Endothelial cell of umbilical vein (primary cell): ENCODE results near the gene JPH2. TPM values are rescaled to one million over a fixed set of nuclear protein-coding genes. Genes with fewer than 3 reads are reported as not detected.

Experiments used
- BruUV-seq: library from RNA; stranded (reverse); fragments of 400-500 nt; replicated peaks from 2 replicates; lab custom pipeline; 2021; lab: Mats Ljungman, UMichigan
- CTCF ChIA-PET: fragments of 300-600, 350-600 bp; sonication (Branson Sonifier 250); formaldehyde crosslinking; loops from one replicate; lab custom pipeline; 2021; ENCODE audit warnings: antibody characterized with exemption, inconsistent platforms; lab: Charles Lee
- POLR2A ChIA-PET: fragments of 300-600, 350-600 bp; sonication (Branson Sonifier 250); formaldehyde crosslinking; loops from one replicate; lab custom pipeline; 2021; ENCODE audit warnings: antibody characterized with exemption, inconsistent platforms; lab: Charles Lee
- DNase-seq: peaks from one replicate; pipeline ENCODE4 v3.0.0-alpha.2; 2011; ENCODE audit warnings: low read depth, low spot score
- FAIRE-seq: peaks from 2 replicates; lab custom pipeline; 2011; peaks lifted over from hg19 to GRCh38; lab: Jason Lieb, UNC
- H2AFZ ChIP-seq: 2 replicates; pipeline ENCODE4 v1.6.0; 2012; ENCODE audit warnings: low read depth, low read length, control low read depth, inconsistent platforms
- H3K27ac ChIP-seq: 2 replicates; pipeline ENCODE4 v1.5.1; 2011; ENCODE audit warnings: low read depth, mild to moderate bottlenecking, control low read depth, low read length, moderate library complexity; ENCODE audit not compliant: insufficient read depth
- H3K27me3 ChIP-seq, 2 experiments: 2 replicates each; pipeline versions ENCODE4 v1.6.0 to v1.6.1; 2011; ENCODE audit warnings: low read length in 2 of 2, mixed read lengths in 1 of 2; ENCODE audit not compliant: control insufficient read depth in 2 of 2, insufficient read depth in 2 of 2
- H3K36me3 ChIP-seq, 2 experiments: 2 replicates in 1 of 2; 3 replicates in 1 of 2; pipeline ENCODE4 v1.5.1; 2011; ENCODE audit warnings: low read length in 2 of 2, mild to moderate bottlenecking in 1 of 2, moderate library complexity in 1 of 2; ENCODE audit not compliant: control insufficient read depth in 2 of 2, insufficient read depth in 2 of 2; ENCODE audit errors: extremely low read depth in 1 of 2
- H3K4me1 ChIP-seq: 3 replicates; pipeline ENCODE4 v1.5.1; 2011; ENCODE audit warnings: mild to moderate bottlenecking, low read length; ENCODE audit not compliant: control insufficient read depth, insufficient read depth; ENCODE audit errors: extremely low read depth
- H3K4me2 ChIP-seq: 2 replicates; pipeline ENCODE4 v1.6.1; 2011; ENCODE audit warnings: low read length, control low read depth, mixed read lengths; ENCODE audit not compliant: insufficient read depth
- H3K4me3 ChIP-seq, 3 experiments: fragments of 200-600 bp in 1 of 3; sonication (generic), shearing (Covaris generic) in 1 of 3; replicated peaks in 1 of 3; 2 replicates each; pipeline ENCODE4 v1.5.1; 2011 to 2016; ENCODE audit warnings: control low read depth in 3 of 3, low read length in 3 of 3, mild to moderate bottlenecking in 2 of 3, inconsistent platforms in 1 of 3, low read depth in 1 of 3, moderate library complexity in 1 of 3; ENCODE audit not compliant: insufficient read depth in 1 of 3
- H3K79me2 ChIP-seq: 2 replicates; pipeline ENCODE4 v1.6.0; 2012; ENCODE audit warnings: low read length, inconsistent platforms; ENCODE audit not compliant: control insufficient read depth, insufficient read depth
- H3K9ac ChIP-seq: replicated peaks from 2 replicates; pipeline ENCODE3; 2011; ENCODE audit warnings: low read length, control low read depth; ENCODE audit not compliant: insufficient read depth; ENCODE audit errors: extremely low read depth
- H3K9me1 ChIP-seq: replicated peaks from 3 replicates; pipeline ENCODE4 v1.6.0; 2011; ENCODE audit warnings: mild to moderate bottlenecking, low read length; ENCODE audit not compliant: control insufficient read depth, insufficient read depth; ENCODE audit errors: extremely low read depth
- H3K9me3 ChIP-seq: replicated peaks from 2 replicates; pipeline ENCODE4 v1.5.1; 2012; ENCODE audit warnings: low read length, inconsistent platforms; ENCODE audit not compliant: control insufficient read depth, insufficient read depth
- H4K20me1 ChIP-seq: replicated peaks from 2 replicates; pipeline ENCODE3; 2011; ENCODE audit warnings: mild to moderate bottlenecking, low read length; ENCODE audit not compliant: control insufficient read depth, insufficient read depth; ENCODE audit errors: extremely low read depth
- CTCF ChIP-seq, 2 donors: IDR thresholded peaks; 1 replicate in 1 of 2; 2 replicates in 1 of 2; pipeline ENCODE4 v1.5.1; 2011; ENCODE audit warnings: low read length in 2 of 2, mild to moderate bottlenecking in 2 of 2, moderate library complexity in 2 of 2, control low read depth in 1 of 2, inconsistent platforms in 1 of 2, low read depth in 1 of 2; ENCODE audit not compliant: insufficient read depth in 1 of 2; ENCODE audit errors: extremely low read depth in 1 of 2
- EZH2 ChIP-seq: IDR thresholded peaks from 2 replicates; pipeline ENCODE4 v1.6.1; 2012; ENCODE audit warnings: borderline replicate concordance, low read depth, mild to moderate bottlenecking, moderate library complexity, low read length, inconsistent platforms; ENCODE audit not compliant: severe bottlenecking
- FOS ChIP-seq: IDR thresholded peaks from 2 replicates; pipeline ENCODE4 v1.6.1; 2011; ENCODE audit warnings: mild to moderate bottlenecking, low read length, moderate library complexity, borderline replicate concordance; ENCODE audit not compliant: insufficient read depth
- GATA2 ChIP-seq: IDR thresholded peaks from 2 replicates; pipeline ENCODE4 v1.7.0; 2011; ENCODE audit warnings: low read depth, mild to moderate bottlenecking, moderate library complexity, mixed read lengths, low read length; ENCODE audit not compliant: insufficient read length, insufficient read depth
- JUN ChIP-seq: IDR thresholded peaks from 2 replicates; pipeline ENCODE4 v1.6.1; 2011; ENCODE audit warnings: borderline replicate concordance, low read depth; ENCODE audit not compliant: insufficient read length, insufficient read depth
- MAX ChIP-seq: IDR thresholded peaks from 2 replicates; pipeline ENCODE4 v1.6.1; 2011; ENCODE audit not compliant: insufficient read depth, insufficient read length
- MYC ChIP-seq: IDR thresholded peaks from one replicate; pipeline ENCODE4 v1.6.1; 2011; ENCODE audit warnings: mild to moderate bottlenecking, low read depth, low read length
- POLR2A ChIP-seq: IDR thresholded peaks from 2 replicates; pipeline ENCODE4 v1.6.1; 2012; ENCODE audit warnings: low read depth, mild to moderate bottlenecking, control low read depth, low read length
- POLR2AphosphoS5 ChIP-seq: IDR thresholded peaks from 2 replicates; pipeline ENCODE4 v1.6.1; 2012; ENCODE audit warnings: low read depth, mild to moderate bottlenecking, control low read depth, low read length, moderate library complexity; ENCODE audit not compliant: insufficient read depth
- dilution Hi-C: fragments of 300-500 bp; cut with MboI; formaldehyde crosslinking; loops from one replicate; pipeline ENCODE4 v1.15.0; 2019; ENCODE audit warnings: low sequenced_read_pairs; ENCODE audit not compliant: extremely low pct_ligation_motif_present
- intact Hi-C: fragments of 100-400 bp; cut with micrococcal nuclease; formaldehyde crosslinking; loops from one replicate; pipeline ENCODE4 v1.10.0; 2022
- polyA plus RNA-seq, 4 experiments: library from polyadenylated mRNA; depleted of rRNA in 3 of 4; stranded (reverse) in 3 of 4; unstranded in 1 of 4; fragments of >200 nt; gene quantifications; 2 replicates each; pipeline versions ENCODE4 v1.2.1 to v1.2.3, GENCODE V29; 2011 to 2012; ENCODE audit warnings: missing spikeins in 1 of 4
- total RNA-seq: library from RNA; stranded (reverse); gene quantifications from 2 replicates; pipeline ENCODE4 v1.2.3, GENCODE V29; 2021

JPH2 gene
- total and polyA plus RNA-seq, 2 donors (not counting 3 experiments of a cell fraction or from before 2014, with no cell fraction given): not detected

- no peaks in the 10 kb centered on the region for H3K4me1 ChIP-seq
- ChIA-PET POLR2A (no interaction called here), CTCF (no interaction called here)
- no peak for DNase-seq
- H3K9ac ChIP-seq: no peak overlapping the region
- H3K4me3 ChIP-seq: no peak overlapping the region
- no peak overlapping the region for H2AFZ ChIP-seq
- no peaks in the 10 kb centered on the region for H3K9me1 ChIP-seq
- BruUV-seq: no TSS peak
- TF ChIP-seq EZH2 (no peak), POLR2AphosphoS5 (no peak), JUN (no peak), GATA2 (no peak), MAX (no peak), CTCF (IDR thresholded peaks at IDR 0.05; ENCODE audit: extremely low read depth in 1 of 2, insufficient read depth in 1 of 2, low read depth in 1 of 2, low read length in 2 of 2) (no peak), FOS (no peak), POLR2A (no peak), MYC (no peak)
- H3K36me3 ChIP-seq: no peaks in the 10 kb centered on the region
- no peaks in the 10 kb centered on the region for H4K20me1 ChIP-seq
- intact Hi-C loops: loop anchor here (10.0 kb wide), 1 partner anchor 354 kb away; no protein-coding TSS in a partner anchor
- no peaks in the 10 kb centered on the region for H3K79me2 ChIP-seq
- FAIRE-seq: no peak
- peaks cover 6 to 12% of the 10 kb centered on the region in 2 experiments for H3K27me3 ChIP-seq
- H3K9me3 ChIP-seq: no peaks in the 10 kb centered on the region
- no peak overlapping the region for H3K4me2 ChIP-seq
- dilution Hi-C loops: no loop called here
- no peak overlapping the region for H3K27ac ChIP-seq
Observed at GRCh38 chr20:44110816-44111568, 76.0 kb downstream of the JPH2 start.
